GM18861 (cell line): Measurements from ENCODE around the gene DOCK3.
"Not testable (repeated sequence)": the region's sequence is repeated elsewhere in the genome, so short reads cannot be mapped to it uniquely, and the experiment has no call there.

Experiments used
- ATAC-seq: cut with Tn5 transposase; IDR thresholded peaks from one replicate; pipeline ENCODE4 v1.9.1; 2021; ENCODE audit not compliant: unreplicated experiment

DOCK3 gene

DNA sequence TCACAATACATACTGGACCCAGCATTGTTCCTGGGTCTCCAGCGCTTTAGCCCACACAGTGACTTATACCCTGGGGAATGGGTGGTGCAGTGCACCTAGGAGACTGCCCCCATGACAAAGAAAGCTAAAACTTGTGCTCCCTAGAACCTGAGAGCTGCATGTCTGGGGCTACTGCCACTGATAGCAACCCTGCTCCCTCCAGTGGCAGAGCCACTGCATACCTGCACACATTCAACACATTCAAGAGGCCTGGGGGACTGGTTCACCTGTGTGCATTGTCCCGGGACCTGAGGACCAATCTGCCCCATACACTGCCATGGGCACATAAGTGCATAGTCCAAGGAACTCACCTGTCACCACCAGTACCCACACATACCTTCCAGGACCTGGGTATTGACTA is 407.6 kb downstream of the DOCK3 start:
- ATAC-seq, result no peak

GRCh38 chr3:51083490-51083889 is 408.8 kb downstream of the DOCK3 start:
- ATAC-seq, result no peak

- not testable (repeated sequence) for ATAC-seq
Measured at GRCh38 chr3:51092141-51092540, 417.4 kb downstream of the DOCK3 start.

GRCh38 chr3:51094838-51095237 is 420.1 kb downstream of the DOCK3 start:
- ATAC-seq, result not testable (repeated sequence)

GRCh38 chr3:51099794-51100535 is 425.2 kb downstream of the DOCK3 start:
- no peak for ATAC-seq

GRCh38 chr3:51100536-51100851 is 425.8 kb downstream of the DOCK3 start:
- no peak for ATAC-seq

DNA sequence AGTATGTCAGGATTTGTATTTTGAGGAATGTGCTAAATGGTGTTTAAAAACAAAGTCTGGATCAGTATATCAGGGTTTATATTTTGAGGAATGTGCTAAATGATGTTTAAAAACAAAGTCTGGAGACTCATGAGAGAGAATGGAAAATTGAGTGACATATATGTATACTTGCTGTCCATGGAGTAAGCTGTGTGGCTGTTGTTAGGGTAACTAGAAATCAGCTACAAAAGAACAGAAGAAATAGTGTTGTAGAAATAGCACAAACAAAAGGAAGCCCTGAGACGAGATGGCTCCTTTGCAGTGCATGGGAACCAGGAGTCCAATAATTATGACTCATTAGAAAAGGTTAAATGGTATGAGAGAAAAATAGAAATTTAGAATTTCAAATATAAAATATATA is 427.7 kb downstream of the DOCK3 start:
- ATAC-seq, result no peak

DNA sequence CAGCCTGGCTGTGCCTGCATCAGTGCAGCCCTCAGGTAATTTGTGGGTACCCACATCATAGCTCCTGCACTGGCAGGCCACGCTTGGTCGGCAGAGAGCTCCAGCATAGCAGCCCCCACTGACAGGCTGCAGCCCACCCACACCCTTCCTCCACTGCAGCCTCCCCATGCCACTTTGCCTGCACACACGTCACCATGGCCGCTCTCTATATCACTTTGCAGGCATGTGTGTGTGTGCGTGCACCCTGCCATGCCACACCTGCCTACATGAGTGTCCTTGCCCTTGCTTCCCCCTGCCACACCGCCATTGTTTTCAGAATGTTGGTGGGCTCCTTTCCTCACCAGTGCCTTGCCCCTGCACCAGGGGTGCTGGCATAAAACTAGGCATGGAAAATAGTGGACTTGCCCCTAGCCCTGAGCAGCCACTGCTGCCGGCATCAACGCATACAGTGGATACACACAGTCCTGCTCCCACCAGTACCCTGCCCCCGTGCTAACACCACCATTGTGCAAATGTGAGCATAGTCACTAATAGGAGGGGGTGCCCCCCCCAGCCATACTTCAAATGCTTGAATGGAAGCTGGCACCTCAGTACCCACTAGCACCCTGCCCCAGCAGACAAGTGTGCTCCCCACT is 431.6 kb downstream of the DOCK3 start:
- ATAC-seq, result no peak

- ATAC-seq, result no peak
Measured at GRCh38 chr3:51110586-51110985, 435.9 kb downstream of the DOCK3 start.

- ATAC-seq, result no peak
Measured at GRCh38 chr3:51122944-51123343, 448.2 kb downstream of the DOCK3 start.

DNA sequence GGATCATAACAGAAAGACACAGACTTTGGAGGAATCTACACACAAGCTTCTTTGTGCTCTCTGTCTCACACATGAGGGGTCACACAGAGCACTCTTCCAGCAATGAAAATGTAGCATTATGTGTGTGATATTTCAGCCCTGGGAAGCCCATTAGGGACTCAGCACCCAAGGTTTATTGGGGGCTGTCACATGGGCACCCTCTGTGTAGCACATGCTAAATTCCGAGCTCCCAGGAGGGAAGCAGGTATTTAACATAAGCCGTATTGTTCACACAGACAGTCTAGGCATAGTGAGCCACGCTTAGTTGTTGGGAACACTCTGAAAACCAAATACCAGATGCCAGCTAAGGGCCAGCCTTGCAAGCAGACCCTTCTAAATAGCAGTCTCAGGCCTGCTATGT is 448.8 kb downstream of the DOCK3 start:
- ATAC-seq, result no peak

- not testable (repeated sequence) for ATAC-seq
Measured at GRCh38 chr3:51131607-51132006, 456.9 kb downstream of the DOCK3 start.

DNA sequence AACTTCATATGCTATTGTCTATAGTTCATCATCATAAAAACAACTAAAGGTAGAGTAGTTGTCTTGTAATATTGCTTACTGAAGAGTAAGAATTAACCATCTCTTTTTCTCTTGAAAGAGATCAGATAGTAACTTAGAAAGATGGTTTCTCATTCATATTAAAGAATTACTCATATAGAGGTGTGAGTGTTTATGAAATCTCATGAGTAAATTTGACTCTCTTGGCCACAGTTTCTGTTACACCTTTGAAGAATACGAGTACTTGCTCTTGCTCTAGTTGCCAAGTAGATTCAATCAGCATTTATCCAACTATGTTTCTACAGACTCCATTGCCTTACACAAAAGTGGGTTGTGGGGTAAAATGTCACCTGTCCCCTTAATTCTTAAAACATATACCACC is 463.0 kb downstream of the DOCK3 start:
- no peak for ATAC-seq

DNA sequence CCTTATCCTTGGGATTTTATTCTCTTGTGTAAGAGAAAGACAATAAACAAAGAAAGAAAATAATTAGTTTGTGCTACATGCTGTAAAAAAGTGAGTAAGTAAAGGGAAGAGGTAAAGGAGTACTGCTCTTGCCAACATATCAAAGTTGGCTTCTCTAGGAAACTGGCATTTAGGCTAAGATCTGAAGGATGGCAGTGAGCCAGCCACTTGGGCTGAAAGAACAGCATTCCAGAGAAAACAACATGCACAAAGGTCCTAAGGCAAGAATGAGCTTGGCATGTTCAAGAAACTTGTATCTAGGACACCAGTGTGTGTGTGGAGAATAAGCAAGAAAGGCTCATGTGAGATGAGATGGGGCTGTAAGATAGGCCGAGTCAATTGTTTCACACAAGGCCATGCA is 464.9 kb downstream of the DOCK3 start:
- ATAC-seq, result no peak

DNA sequence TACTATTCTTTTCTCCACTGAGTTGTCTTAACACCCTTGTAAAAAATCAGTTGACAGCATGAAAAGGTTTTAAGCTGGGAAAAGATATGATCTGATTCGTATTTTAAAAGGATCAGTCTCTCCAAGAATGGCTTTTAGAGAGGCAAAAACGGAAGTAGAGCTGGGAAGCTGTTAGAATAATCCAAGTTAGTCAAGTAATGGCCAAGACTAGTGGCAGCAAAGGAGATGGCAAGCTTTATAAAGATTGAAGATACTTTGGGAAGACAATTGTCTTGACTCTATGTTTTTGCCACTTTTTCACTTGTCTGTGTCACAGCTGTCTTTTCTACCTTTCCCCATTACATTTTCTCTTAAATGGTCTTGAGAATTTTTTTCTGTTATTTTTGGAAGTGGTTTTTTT is 466.8 kb downstream of the DOCK3 start:
- ATAC-seq, result no peak

GRCh38 chr3:51145811-51146585 is 471.3 kb downstream of the DOCK3 start:
- no peak for ATAC-seq

GRCh38 chr3:51146781-51147180 is 472.1 kb downstream of the DOCK3 start:
- no peak for ATAC-seq

DNA sequence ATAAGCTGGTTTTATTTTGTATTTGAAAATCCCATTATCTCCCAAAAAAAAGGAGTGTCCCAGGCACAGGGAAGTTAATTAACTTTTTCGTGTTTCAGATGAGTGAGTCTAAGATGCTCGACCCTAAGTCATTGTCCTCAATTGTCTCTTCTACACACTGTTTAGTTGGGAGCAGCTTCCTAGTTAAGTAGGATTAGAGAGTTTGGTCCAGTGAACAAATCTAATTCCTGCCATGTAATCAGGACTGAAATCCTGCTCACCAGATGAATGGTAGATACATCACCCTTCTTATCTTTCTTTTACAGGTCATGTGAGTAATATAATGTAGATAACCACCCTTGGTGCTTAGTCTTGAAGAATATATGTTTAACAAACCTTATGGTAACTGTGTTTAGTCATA is 481.4 kb downstream of the DOCK3 start:
- no peak for ATAC-seq

- no peak for ATAC-seq
Measured at GRCh38 chr3:51163051-51163450, 488.3 kb downstream of the DOCK3 start.

GRCh38 chr3:51173518-51174271 is 499.0 kb downstream of the DOCK3 start:
- no peak for ATAC-seq

GRCh38 chr3:51176923-51177322 is 502.2 kb downstream of the DOCK3 start:
- no peak for ATAC-seq
